Cardiac fibroblast (primary cell): Measurements from ENCODE around the gene FYB1.

Experiments used
- DNase-seq, 2 donors: peaks; one replicate each; pipeline versions ENCODE4 v3.0.0 to v3.0.0-alpha.2; 2010; ENCODE audit warnings: low read depth in 2 of 2
- H3K4me3 ChIP-seq, 2 donors: replicated peaks in 1 of 2; 1 replicate in 1 of 2; 2 replicates in 1 of 2; pipeline ENCODE4 v1.5.1; 2011; ENCODE audit warnings: low read depth in 2 of 2, low read length in 2 of 2, mild to moderate bottlenecking in 2 of 2, moderate library complexity in 1 of 2
- TF ChIP-seq, protein P1 (sequence below): IDR thresholded peaks from one replicate; pipeline ENCODE4 v1.5.1; 2011; ENCODE audit warnings: low read depth, mild to moderate bottlenecking, low read length, inconsistent platforms

The FYB1 gene

DNA sequence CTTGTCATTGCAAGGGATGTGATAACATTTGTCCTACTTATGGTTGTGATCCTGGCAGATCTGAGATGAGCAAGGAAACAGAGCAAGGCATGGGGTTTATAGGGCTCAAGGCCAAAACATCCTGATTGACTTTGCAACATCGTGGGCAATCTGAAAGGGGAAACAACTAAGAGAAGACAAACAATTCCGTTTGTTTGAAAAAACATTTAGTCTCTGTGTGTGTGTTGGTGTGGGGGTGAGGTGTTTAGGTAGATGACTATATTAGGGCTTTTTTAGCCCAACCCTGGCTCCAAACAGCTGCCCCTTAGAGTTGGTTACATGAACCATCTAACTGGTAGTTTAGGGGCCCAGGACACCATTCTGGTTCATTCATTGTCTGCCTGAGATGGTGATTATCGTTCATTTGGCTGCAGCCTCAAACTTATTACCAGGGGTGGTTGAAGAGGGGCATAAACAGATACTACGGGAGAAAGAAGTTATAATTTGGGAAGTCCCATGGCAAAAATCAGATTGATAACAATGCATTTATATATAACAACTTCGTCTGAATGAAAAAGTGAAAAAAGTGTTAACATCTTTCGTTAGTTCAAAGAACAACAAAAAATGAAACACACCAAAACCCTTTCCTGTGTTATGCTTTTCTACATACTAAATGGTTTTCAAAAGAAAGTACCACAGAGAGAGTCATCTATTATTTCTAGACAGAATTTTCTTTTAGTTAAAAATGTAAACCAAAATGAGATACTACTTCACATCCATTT is 5.7 kb downstream of the FYB1 start:
- no peak for DNase-seq
- no peak overlapping the region for H3K4me3 ChIP-seq
- TF ChIP-seq, protein P1, sequence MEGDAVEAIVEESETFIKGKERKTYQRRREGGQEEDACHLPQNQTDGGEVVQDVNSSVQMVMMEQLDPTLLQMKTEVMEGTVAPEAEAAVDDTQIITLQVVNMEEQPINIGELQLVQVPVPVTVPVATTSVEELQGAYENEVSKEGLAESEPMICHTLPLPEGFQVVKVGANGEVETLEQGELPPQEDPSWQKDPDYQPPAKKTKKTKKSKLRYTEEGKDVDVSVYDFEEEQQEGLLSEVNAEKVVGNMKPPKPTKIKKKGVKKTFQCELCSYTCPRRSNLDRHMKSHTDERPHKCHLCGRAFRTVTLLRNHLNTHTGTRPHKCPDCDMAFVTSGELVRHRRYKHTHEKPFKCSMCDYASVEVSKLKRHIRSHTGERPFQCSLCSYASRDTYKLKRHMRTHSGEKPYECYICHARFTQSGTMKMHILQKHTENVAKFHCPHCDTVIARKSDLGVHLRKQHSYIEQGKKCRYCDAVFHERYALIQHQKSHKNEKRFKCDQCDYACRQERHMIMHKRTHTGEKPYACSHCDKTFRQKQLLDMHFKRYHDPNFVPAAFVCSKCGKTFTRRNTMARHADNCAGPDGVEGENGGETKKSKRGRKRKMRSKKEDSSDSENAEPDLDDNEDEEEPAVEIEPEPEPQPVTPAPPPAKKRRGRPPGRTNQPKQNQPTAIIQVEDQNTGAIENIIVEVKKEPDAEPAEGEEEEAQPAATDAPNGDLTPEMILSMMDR, result no peak

DNA sequence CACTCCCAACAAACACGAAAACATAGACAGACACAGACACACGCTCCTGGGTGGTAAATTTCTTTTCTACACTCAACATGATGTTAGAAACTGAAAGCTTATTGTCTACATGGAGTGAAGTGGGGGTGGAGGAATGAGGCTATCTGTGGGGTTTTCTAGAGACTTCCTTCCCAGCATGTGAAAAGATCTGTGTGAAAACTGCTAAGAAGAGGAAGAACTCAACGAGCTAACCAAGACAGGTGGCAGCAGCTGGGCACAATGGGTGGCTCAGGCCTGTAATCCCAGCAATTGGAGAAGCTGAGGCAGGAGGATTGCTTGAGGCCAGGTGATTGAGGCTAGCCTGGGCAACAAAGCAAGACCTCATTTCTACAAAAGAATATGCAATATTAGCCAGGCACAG is 7.6 kb downstream of the FYB1 start:
- TF ChIP-seq, protein P1, result no peak
- H3K4me3 ChIP-seq, result no peak overlapping the region
- DNase-seq, result no peak

DNA sequence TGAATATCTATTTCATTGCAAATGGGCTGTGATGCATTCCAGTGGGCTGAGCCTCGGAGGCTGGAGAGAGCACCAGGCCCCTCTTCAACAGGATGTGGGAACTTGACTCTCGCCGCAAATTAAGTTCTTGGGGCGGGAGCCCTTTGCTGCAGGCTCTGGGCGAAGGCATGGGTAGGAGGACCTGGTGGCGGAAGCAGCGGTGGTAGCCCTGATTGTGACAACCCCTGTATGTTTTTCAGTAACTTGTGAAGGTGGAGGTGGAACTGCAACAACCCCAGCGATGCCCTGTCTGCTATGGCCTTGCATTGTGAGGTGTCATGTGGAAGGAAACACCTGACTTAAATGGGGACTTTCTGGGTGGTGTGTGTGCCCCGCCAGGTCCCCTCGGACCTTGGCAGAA is 9.4 kb downstream of the FYB1 start:
- DNase-seq, result no peak
- H3K4me3 ChIP-seq, result no peak overlapping the region

DNA sequence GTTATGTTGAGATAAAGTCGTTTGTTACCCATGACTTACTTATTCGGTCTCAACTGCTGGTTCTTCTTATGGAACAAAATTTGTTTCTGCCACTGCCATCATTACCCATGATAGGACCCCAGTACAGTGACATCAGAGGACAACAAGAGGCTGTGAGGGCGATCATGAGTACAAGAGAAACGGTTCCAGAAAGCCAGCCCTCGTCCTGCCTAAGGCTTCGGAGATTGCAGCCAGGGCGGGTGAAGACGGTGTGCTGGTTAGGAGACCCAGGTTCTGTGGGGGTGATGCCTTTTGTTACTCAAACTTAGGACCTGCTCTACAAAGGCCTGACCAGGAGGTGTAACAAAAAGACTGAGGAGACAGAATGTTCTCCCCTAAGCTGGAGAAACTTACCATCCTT is 10.9 kb downstream of the FYB1 start:
- TF ChIP-seq, protein P1, result no peak
- no peak overlapping the region for H3K4me3 ChIP-seq
- no peak for DNase-seq

More for the DNA sequence above, 9.4 kb downstream of the FYB1 start:
- TF ChIP-seq, protein P1, result no peak

DNA sequence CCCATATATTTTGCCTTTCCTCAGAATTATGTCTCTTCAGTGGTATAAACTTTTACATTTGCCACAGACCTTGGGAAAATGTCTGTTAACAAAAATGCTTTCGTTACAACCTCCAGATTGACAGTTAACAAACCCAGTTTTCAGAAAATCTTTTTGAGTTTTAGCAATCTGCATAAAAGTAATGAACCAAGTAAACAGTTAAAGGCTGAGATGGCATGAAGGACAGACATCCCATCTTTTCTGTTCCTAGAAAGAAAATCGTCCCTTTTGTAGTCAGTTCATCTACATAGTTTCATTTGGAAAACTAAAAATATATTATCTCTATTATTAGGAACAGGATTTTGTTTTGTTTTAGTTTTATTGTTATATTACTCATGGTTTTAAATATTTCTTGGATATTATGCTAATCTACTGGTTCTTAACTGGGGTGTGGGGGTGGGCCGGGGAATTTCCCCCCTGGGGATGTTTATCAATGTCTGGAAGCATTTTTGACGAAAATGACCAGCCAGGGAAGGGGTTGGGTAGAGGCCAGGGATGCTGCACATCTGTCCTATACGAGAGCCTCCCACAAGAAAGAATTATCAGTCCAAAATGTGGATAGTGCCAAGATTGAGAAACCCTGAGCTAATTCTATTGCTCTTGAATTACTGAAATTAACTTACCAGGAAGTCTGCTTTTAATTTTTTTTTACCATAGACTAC is 11.9 kb downstream of the FYB1 start:
- no peak overlapping the region for H3K4me3 ChIP-seq
- no peak for DNase-seq
- TF ChIP-seq, protein P1, result no peak

DNA sequence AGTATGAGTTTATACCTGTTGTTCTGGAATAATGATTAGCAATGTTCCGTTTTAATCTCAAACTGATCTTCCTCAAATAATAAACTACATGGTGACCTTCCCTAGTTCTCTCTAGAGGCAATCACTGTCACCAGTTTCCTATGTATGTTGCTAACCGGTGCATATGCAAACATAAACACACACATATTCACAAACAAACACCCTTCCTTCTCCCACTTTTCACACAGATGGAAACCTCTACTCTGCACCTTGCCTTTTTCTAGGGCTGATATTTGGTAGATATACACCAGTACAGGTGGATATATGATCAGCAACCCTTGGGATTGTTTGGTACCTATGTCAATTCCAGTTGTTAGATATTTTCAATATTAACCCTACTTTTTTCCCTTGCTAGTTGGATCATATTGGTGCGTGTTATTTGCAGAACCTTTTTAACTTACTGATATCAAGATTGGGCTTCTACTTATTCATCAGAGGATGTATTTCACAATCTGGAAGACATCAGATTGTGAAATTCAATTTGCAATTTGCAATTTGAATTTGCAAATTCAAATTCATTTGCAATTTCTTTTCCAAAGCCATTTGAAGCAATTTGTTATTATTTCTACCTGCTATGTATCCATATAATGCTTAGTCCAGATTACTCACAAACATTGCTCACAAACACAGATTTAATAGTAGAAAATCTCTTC is 12.6 kb downstream of the FYB1 start:
- TF ChIP-seq, protein P1, result no peak
- no peak for DNase-seq
- no peak overlapping the region for H3K4me3 ChIP-seq
